PC-9 (cell line): Measurements from ENCODE around the gene DCAKD. TPM values are rescaled to one million over a fixed set of nuclear protein-coding genes. Genes with fewer than 3 reads are reported as not detected.

Source experiments
- BruUV-seq: library from RNA; stranded (reverse); fragments of 400-500 nt; replicated peaks from 2 replicates; lab custom pipeline; 2021; lab: Mats Ljungman, UMichigan
- CTCF ChIA-PET: fragments of 300-600 bp; sonication (Branson Sonifier 250); formaldehyde crosslinking; loops from one replicate; lab custom pipeline; 2022; ENCODE audit warnings: antibody characterized with exemption; lab: Charles Lee
- POLR2A ChIA-PET: fragments of 300-600 bp; sonication (Branson Sonifier 250); formaldehyde crosslinking; loops from one replicate; lab custom pipeline; 2022; ENCODE audit warnings: antibody characterized with exemption; ENCODE audit not compliant: unreplicated experiment; lab: Charles Lee
- DNase-seq, 2 experiments: peaks; one replicate each; pipeline versions ENCODE4 v3.0.0 to v3.0.0-alpha.2; 2015 to 2022; ENCODE audit warnings: mixed read lengths in 1 of 2
- H2AFZ ChIP-seq: fragments of 200-600 bp; sonication (generic); 2 replicates; pipeline ENCODE4 v1.8.1; 2017; ENCODE audit warnings: antibody characterized with exemption
- H3F3A ChIP-seq: fragments of 200-600 bp; sonication (generic); 2 replicates; pipeline ENCODE4 v1.8.1; 2017; ENCODE audit warnings: antibody characterized with exemption, mild to moderate bottlenecking, low read depth; ENCODE audit not compliant: insufficient read depth
- H3K27ac ChIP-seq: fragments of 200-600 bp; sonication (generic); 2 replicates; pipeline ENCODE4 v1.6.1; 2016; ENCODE audit warnings: mixed run types
- H3K27me3 ChIP-seq: fragments of 200-600 bp; sonication (generic); 2 replicates; pipeline ENCODE4 v1.6.1; 2016; ENCODE audit warnings: low read depth, mixed run types; ENCODE audit not compliant: insufficient read depth
- H3K36me3 ChIP-seq: fragments of 200-600 bp; sonication (generic); 2 replicates; pipeline ENCODE4 v1.6.1; 2016; ENCODE audit warnings: low read depth, mixed run types
- H3K4me1 ChIP-seq: fragments of 200-600 bp; sonication (generic); replicated peaks from 2 replicates; pipeline ENCODE4 v1.6.1; 2016; ENCODE audit warnings: mixed run types; ENCODE audit not compliant: insufficient read depth
- H3K4me2 ChIP-seq: fragments of 200-600 bp; sonication (generic); 2 replicates; pipeline ENCODE4 v1.6.1; 2017; ENCODE audit warnings: mixed run types
- H3K4me3 ChIP-seq: fragments of 200-600 bp; sonication (generic); 2 replicates; pipeline ENCODE4 v1.6.1; 2016; ENCODE audit warnings: mixed run types
- H3K79me2 ChIP-seq: fragments of 200-600 bp; sonication (generic); 2 replicates; pipeline ENCODE4 v1.6.1; 2017; ENCODE audit warnings: low read depth, mixed run types
- H3K9me2 ChIP-seq: fragments of 200-600 bp; sonication (generic); 2 replicates; pipeline ENCODE4 v1.8.1; 2017; ENCODE audit warnings: mild to moderate bottlenecking; ENCODE audit not compliant: insufficient read depth
- H3K9me3 ChIP-seq: fragments of 200-600 bp; sonication (generic); 2 replicates; pipeline ENCODE4 v1.8.1; 2016; ENCODE audit warnings: low read depth; ENCODE audit not compliant: insufficient read depth
- H4K20me1 ChIP-seq: fragments of 200-600 bp; sonication (generic); 2 replicates; pipeline ENCODE4 v1.8.1; 2017; ENCODE audit not compliant: insufficient read depth
- CTCF ChIP-seq: fragments of 200-600 bp; sonication (generic); conservative IDR thresholded peaks from 2 replicates; pipeline ENCODE4 v1.6.1; 2017; ENCODE audit warnings: mixed run types, antibody characterized with exemption, mild to moderate bottlenecking, moderate library complexity
- EZH2 ChIP-seq: fragments of 200-600 bp; sonication (generic); IDR thresholded peaks from 2 replicates; pipeline ENCODE4 v1.8.0; 2017; ENCODE audit warnings: antibody characterized with exemption, low read depth
- intact Hi-C: fragments of 100-400 bp; cut with micrococcal nuclease; formaldehyde crosslinking; loops from one replicate; pipeline ENCODE4 v1.10.0; 2022; ENCODE audit not compliant: unreplicated experiment
- total RNA-seq: library from RNA; stranded (reverse); gene quantifications from 2 replicates; pipeline ENCODE4 v1.2.3, GENCODE V29; 2021

The DCAKD gene
- total RNA-seq, 1 experiment from 2014 or later, result 68.8 TPM

- no peaks in the 10 kb centered on the region for H3K9me2 ChIP-seq
- H3K27me3 ChIP-seq, result no peaks in the 10 kb centered on the region
- no peak overlapping the region for H3K4me3 ChIP-seq
- no peak overlapping the region for H3K4me2 ChIP-seq
- no peak overlapping the region for H3K27ac ChIP-seq
- H4K20me1 ChIP-seq, result no peaks in the 10 kb centered on the region
- H3K4me1 ChIP-seq, result peaks cover 19% of the 10 kb centered on the region
- BruUV-seq, result no TSS peak
- no peak for DNase-seq
- TF ChIP-seq EZH2 (no peak), CTCF (no peak)
- intact Hi-C loops, result no loop called here
- H3K79me2 ChIP-seq, result no peaks in the 10 kb centered on the region
- POLR2A ChIA-PET, result no interaction called here
- H3K9me3 ChIP-seq, result no peaks in the 10 kb centered on the region
- no peaks in the 10 kb centered on the region for H3K36me3 ChIP-seq
- peaks cover 13% of the 10 kb centered on the region for H3F3A ChIP-seq
- CTCF ChIA-PET, result no interaction called here
- H2AFZ ChIP-seq, result no peak overlapping the region
Observed at GRCh38 chr17:44979426-44979995, 71.9 kb downstream of the DCAKD start.

- Histone ChIP-seq H3K9me2 (no peaks in the 10 kb centered on the region), H3K27me3 (no peaks in the 10 kb centered on the region), H3K4me2 (no peak overlapping the region), H4K20me1 (no peaks in the 10 kb centered on the region), H3K79me2 (no peaks in the 10 kb centered on the region), H3K4me3 (no peak overlapping the region), H3K36me3 (no peaks in the 10 kb centered on the region), H3K27ac (no peak overlapping the region), H2AFZ (no peak overlapping the region), H3K4me1 (peaks cover 19% of the 10 kb centered on the region), H3K9me3 (no peaks in the 10 kb centered on the region), H3F3A (peaks cover 13% of the 10 kb centered on the region)
- TF ChIP-seq CTCF (no peak), EZH2 (no peak)
- no TSS peak for BruUV-seq
- ChIA-PET CTCF (no interaction called here), POLR2A (no interaction called here)
- intact Hi-C loops, result no loop called here
- no peak for DNase-seq
Observed at GRCh38 chr17:44978807-44979206, 72.6 kb downstream of the DCAKD start.

GRCh38 chr17:44977814-44978550 is 73.5 kb downstream of the DCAKD start:
- BruUV-seq, result no TSS peak
- POLR2A ChIA-PET, result no interaction called here

More at GRCh38 chr17:44977814-44978550, 73.5 kb downstream of the DCAKD start:
- peaks cover 16% of the 10 kb centered on the region for H3F3A ChIP-seq
- H3K9me2 ChIP-seq, result no peaks in the 10 kb centered on the region
- no peaks in the 10 kb centered on the region for H3K36me3 ChIP-seq
- no peaks in the 10 kb centered on the region for H3K9me3 ChIP-seq
- H2AFZ ChIP-seq, result no peak overlapping the region
- no peaks in the 10 kb centered on the region for H3K27me3 ChIP-seq
- H3K27ac ChIP-seq, result no peak overlapping the region
- no peak overlapping the region for H3K4me2 ChIP-seq
- no peak overlapping the region for H3K4me3 ChIP-seq
- TF ChIP-seq EZH2 (no peak), CTCF (no peak)
- intact Hi-C loops, result no loop called here
- H4K20me1 ChIP-seq, result no peaks in the 10 kb centered on the region
- H3K4me1 ChIP-seq, result peaks cover 19% of the 10 kb centered on the region
- CTCF ChIA-PET, result no interaction called here
- no peak for DNase-seq
- H3K79me2 ChIP-seq, result no peaks in the 10 kb centered on the region
